GM12891 (cell line): ENCODE results near the gene WDFY1.

Experiments used
- PAX5 ChIP-seq: IDR thresholded peaks from 2 replicates; pipeline ENCODE4 v1.6.1; 2011; ENCODE audit warnings: low read length, moderate library complexity, mild to moderate bottlenecking; ENCODE audit not compliant: insufficient read depth, severe bottlenecking
- POLR2A ChIP-seq: IDR thresholded peaks from 2 replicates; pipeline ENCODE4 v1.6.1; 2011; ENCODE audit warnings: low read depth, low read length, control low read depth
- POLR2AphosphoS5 ChIP-seq: IDR thresholded peaks from 2 replicates; pipeline ENCODE4 v1.6.1; 2011; ENCODE audit warnings: low read depth, low read length, control low read depth
- SPI1 ChIP-seq: IDR thresholded peaks from 2 replicates; pipeline ENCODE4 v1.6.1; 2011; ENCODE audit warnings: low read depth, low read length, control low read depth

DNA sequence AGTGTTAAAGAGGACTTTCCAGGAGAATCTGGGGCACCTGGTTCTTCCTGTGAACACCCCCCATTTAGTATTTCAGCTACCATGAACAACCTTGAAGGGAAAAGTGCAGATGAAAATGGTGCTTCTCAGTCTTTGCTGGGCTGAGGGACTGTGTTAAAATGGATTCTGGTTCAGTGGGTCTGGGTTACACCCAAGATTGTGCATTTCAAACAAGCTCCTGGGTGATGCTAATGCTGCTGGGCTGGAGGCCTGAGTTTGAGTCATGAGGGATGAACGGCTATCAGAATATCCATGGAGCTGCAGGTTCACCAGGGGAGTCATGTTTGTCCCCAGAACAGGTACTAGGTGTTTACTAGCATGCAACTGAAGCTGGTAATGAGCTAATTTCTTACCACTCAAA is 36.1 kb upstream of the WDFY1 start:
- TF ChIP-seq SPI1 (no peak), POLR2A (no peak), POLR2AphosphoS5 (no peak), PAX5 (no peak)
